Astrocyte (in vitro differentiated cells and primary cell): Measurements from ENCODE around the gene AKAP12.

Source experiments
- CTCF ChIP-seq: IDR thresholded peaks from 2 replicates; pipeline ENCODE4 v1.5.1; 2011; ENCODE audit warnings: low read depth, mild to moderate bottlenecking, inconsistent platforms, low read length, moderate library complexity; ENCODE audit not compliant: insufficient read depth
- EZH2 ChIP-seq: IDR thresholded peaks from 2 replicates; pipeline ENCODE4 v1.6.1; 2012; ENCODE audit warnings: mild to moderate bottlenecking, low read length, inconsistent platforms; ENCODE audit not compliant: insufficient read depth

DNA sequence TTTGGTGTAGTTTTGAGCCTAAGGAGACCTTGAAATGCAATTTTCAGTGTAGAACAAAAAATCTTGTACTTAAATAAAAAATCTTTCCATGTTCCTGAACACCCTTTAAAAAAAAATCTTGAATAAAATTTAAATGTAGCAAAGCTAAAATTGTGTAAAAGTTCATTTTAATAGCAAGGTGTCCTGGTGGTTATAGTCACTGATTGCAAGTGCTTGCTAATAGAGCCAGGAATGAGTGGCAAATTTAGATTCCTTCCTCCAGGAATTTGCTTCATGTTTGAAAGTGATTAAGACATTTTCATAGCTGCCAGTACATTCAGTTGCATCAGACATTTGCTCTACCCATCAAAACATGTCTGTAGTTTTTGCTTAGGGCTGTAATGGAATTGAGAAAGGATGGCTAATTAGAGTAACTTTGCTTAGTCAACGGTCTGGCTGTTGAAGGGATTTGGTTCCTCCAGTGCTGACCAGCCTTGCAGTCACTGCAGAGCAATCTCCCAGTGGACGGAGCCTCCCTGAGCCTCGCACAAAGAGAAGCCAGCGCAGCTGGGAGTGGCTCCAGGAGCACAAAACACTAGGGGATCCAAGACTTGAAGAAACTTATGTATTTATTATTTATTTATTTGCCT is 36.5 kb downstream of the AKAP12 start:
- TF ChIP-seq CTCF, result no peak
- TF ChIP-seq EZH2, result no peak
